ENCODE measurements around the gene WDR37.
"Not testable (repeated sequence)": the region's sequence is repeated elsewhere in the genome, so short reads cannot be mapped to it uniquely, and the experiment has no call there.

WDR37 gene

GRCh38 chr10:1036341-1036791, 19.8 kb upstream of the WDR37 start:
- no peak for DNase-seq (ENCODE audit: low read depth, low spot score)

GRCh38 chr10:1037098-1037497, 19.1 kb upstream of the WDR37 start:
- ChIA-PET CTCF (no interaction called here), POLR2A (interaction anchor here (4.0 kb wide), 1 partner anchor 12 kb away, joined by 17 read pairs; the partner anchor contains the start of gene IDI1)
- TF ChIP-seq, protein P1, sequence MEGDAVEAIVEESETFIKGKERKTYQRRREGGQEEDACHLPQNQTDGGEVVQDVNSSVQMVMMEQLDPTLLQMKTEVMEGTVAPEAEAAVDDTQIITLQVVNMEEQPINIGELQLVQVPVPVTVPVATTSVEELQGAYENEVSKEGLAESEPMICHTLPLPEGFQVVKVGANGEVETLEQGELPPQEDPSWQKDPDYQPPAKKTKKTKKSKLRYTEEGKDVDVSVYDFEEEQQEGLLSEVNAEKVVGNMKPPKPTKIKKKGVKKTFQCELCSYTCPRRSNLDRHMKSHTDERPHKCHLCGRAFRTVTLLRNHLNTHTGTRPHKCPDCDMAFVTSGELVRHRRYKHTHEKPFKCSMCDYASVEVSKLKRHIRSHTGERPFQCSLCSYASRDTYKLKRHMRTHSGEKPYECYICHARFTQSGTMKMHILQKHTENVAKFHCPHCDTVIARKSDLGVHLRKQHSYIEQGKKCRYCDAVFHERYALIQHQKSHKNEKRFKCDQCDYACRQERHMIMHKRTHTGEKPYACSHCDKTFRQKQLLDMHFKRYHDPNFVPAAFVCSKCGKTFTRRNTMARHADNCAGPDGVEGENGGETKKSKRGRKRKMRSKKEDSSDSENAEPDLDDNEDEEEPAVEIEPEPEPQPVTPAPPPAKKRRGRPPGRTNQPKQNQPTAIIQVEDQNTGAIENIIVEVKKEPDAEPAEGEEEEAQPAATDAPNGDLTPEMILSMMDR (IDR thresholded peaks at IDR 0.05; ENCODE audit: insufficient read depth, low read length, missing control alignments), result no peak

More at GRCh38 chr10:1036341-1036791, 19.8 kb upstream of the WDR37 start:
- CTCF ChIA-PET, result no interaction called here
- H3K4me3 ChIP-seq (ENCODE audit: low read depth, low read length), result no peak overlapping the region
- POLR2A ChIA-PET, result interaction anchor here (4.0 kb wide), 1 partner anchor 13 kb away, joined by 17 read pairs; the partner anchor contains the start of gene IDI1
- TF ChIP-seq, protein P1 (IDR thresholded peaks at IDR 0.05; ENCODE audit: insufficient read depth, low read length, missing control alignments), result no peak

GRCh38 chr10:1038769-1039168, 17.4 kb upstream of the WDR37 start:
- CTCF ChIA-PET; H3K4me3 ChIP-seq (ENCODE audit: low read depth, low read length); DNase-seq (ENCODE audit: low read depth, low spot score): not testable (repeated sequence)
- POLR2A ChIA-PET, result interaction anchor here (4.0 kb wide), 1 partner anchor 10 kb away, joined by 17 read pairs; the partner anchor contains the start of gene IDI1

More at GRCh38 chr10:1037098-1037497, 19.1 kb upstream of the WDR37 start:
- no peak overlapping the region for H3K4me3 ChIP-seq (ENCODE audit: low read depth, low read length)
- no peak for DNase-seq (ENCODE audit: low read depth, low spot score)

- no peak overlapping the region for H3K4me3 ChIP-seq (ENCODE audit: low read depth, low read length)
- no peak for DNase-seq (ENCODE audit: low read depth, low spot score)
- ChIA-PET CTCF (no interaction called here), POLR2A (no interaction called here)
- TF ChIP-seq, protein P1 (IDR thresholded peaks at IDR 0.05; ENCODE audit: insufficient read depth, low read length, missing control alignments), result no peak
Observed at GRCh38 chr10:1040133-1040532, 16.1 kb upstream of the WDR37 start.

DNA sequence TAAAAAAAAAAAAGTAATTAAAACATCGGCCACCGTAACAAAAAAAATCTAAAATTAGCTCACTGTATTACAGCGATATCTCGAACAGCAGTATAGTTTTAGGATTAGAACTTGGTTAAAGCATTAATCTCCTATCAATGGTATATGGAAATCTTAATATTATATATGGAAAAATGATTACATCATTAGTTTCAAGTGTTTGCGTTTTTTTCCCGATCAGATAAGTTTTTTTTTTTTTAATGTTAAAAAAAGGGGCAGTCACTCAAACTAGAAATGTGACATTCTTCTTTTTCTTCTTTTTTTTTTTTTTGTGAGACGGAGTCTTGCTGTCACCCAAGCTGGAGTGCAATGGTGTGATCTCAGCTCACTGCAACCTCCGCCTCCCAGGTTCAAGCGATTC, 14.7 kb upstream of the WDR37 start:
- H3K4me3 ChIP-seq (ENCODE audit: low read depth, low read length), result no peak overlapping the region
- POLR2A ChIA-PET, result no interaction called here
- no peak for DNase-seq (ENCODE audit: low read depth, low spot score)
- CTCF ChIA-PET, result no interaction called here
- TF ChIP-seq, protein P1 (IDR thresholded peaks at IDR 0.05; ENCODE audit: insufficient read depth, low read length, missing control alignments), result no peak

DNA sequence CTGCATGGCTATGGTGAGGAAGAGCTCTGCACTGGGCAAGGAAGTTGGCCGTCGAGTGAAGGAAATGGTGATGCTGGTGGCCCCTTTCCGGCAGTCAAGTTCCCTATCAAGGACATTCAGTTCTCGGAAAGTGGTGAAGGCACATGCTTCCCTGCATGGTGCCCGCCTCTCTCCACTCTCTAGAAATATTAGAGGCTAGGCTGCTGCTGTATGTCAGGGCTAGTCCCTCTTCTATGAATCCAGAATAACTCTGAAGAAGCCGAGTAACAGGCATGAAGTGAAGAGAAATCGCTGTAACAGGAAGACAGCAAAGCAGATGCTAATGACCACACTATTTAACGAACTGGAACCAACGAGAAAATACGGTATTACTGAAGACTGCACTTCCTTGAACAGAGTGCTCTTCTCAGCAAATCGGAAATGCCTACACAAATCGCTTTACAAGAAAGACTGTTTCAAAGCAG, 12.6 kb upstream of the WDR37 start:
- H3K4me3 ChIP-seq (ENCODE audit: low read depth, low read length), result no peak overlapping the region
- DNase-seq (ENCODE audit: low read depth, low spot score), result no peak
- ChIA-PET CTCF (no interaction called here), POLR2A (no interaction called here)
- TF ChIP-seq, protein P1 (IDR thresholded peaks at IDR 0.05; ENCODE audit: insufficient read depth, low read length, missing control alignments), result no peak

DNA sequence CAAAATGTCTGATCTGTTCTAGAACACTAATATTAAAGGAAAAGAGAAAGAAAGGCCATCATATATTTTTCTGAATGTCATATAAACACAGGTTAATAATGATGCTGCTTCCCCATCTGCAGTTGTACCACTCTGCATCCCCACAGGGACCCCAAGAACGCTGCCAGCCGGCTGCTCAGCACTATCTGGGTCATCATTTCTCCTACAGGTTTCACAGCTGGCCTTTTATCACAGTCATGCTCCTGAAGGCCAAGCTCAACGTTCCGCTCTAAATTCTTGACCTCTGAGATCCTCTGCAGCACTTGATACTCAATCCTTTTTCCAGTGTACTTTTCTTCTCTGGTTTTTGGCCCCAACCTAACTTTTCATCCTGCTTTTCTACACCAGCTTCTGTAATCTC, 12.0 kb upstream of the WDR37 start:
- H3K4me3 ChIP-seq (ENCODE audit: low read depth, low read length), result no peak overlapping the region
- ChIA-PET CTCF (no interaction called here), POLR2A (interaction anchor here (0.9 kb wide), 1 partner anchor 56 kb away, joined by 3 read pairs; the partner anchor contains the start of gene GTPBP4)
- TF ChIP-seq, protein P1 (IDR thresholded peaks at IDR 0.05; ENCODE audit: insufficient read depth, low read length, missing control alignments), result no peak
- no peak for DNase-seq (ENCODE audit: low read depth, low spot score)

Data from AG04449 (cell line).